AG09319 (cell line): ENCODE data around the gene DLX5.

Source experiments
- DNase-seq: peaks from one replicate; pipeline ENCODE4 v3.0.0-alpha.2; 2010; ENCODE audit warnings: low read depth; ENCODE audit errors: extremely low read depth
- TF ChIP-seq, protein P1 (sequence below): IDR thresholded peaks from 2 replicates; pipeline ENCODE4 v1.5.1; 2011; ENCODE audit warnings: low read depth, mild to moderate bottlenecking, inconsistent platforms, low read length, moderate library complexity

The DLX5 gene

DNA sequence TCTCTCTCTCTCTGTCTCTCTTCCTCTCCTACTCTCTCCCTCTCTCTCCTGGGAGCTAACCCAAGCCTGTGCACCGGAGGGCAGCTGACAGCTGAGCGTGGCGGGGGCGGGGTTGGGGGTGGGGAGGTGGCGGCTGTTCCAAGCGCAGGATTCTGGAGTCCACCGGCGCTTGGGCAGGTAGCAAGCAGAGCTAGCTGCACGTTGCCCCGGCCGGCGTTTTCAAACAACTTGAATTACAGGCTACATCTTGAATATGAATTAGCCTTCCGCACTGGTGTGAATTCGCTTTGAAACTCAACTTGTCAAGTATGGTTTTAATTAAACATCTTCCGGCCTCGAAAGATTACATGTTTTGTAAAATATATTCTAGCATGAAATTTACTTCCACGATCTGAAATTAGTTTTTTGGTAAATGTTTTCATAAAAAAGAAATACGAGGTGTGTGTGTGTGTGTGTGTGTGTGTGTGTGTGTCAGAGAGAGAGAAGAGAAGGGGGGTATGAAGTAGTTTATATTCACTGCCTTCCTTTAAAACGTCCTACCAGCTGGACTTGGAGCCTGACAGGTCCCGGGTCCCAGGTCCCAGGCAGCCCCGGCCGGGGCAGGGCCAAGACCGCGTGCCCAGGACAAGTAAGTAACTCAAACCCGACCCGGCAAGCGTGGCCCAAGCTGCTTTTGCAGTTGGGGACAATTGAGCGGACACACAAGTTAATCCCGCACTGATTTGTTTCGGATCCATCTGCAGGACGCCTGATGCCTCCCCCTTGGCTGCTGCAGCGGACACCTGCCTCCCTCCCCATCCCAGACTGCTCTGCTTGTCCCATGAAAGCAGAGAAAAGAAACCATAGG is 28.3 kb downstream of the DLX5 start:
- no peak for DNase-seq
- TF ChIP-seq, protein P1, sequence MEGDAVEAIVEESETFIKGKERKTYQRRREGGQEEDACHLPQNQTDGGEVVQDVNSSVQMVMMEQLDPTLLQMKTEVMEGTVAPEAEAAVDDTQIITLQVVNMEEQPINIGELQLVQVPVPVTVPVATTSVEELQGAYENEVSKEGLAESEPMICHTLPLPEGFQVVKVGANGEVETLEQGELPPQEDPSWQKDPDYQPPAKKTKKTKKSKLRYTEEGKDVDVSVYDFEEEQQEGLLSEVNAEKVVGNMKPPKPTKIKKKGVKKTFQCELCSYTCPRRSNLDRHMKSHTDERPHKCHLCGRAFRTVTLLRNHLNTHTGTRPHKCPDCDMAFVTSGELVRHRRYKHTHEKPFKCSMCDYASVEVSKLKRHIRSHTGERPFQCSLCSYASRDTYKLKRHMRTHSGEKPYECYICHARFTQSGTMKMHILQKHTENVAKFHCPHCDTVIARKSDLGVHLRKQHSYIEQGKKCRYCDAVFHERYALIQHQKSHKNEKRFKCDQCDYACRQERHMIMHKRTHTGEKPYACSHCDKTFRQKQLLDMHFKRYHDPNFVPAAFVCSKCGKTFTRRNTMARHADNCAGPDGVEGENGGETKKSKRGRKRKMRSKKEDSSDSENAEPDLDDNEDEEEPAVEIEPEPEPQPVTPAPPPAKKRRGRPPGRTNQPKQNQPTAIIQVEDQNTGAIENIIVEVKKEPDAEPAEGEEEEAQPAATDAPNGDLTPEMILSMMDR: no peak

DNA sequence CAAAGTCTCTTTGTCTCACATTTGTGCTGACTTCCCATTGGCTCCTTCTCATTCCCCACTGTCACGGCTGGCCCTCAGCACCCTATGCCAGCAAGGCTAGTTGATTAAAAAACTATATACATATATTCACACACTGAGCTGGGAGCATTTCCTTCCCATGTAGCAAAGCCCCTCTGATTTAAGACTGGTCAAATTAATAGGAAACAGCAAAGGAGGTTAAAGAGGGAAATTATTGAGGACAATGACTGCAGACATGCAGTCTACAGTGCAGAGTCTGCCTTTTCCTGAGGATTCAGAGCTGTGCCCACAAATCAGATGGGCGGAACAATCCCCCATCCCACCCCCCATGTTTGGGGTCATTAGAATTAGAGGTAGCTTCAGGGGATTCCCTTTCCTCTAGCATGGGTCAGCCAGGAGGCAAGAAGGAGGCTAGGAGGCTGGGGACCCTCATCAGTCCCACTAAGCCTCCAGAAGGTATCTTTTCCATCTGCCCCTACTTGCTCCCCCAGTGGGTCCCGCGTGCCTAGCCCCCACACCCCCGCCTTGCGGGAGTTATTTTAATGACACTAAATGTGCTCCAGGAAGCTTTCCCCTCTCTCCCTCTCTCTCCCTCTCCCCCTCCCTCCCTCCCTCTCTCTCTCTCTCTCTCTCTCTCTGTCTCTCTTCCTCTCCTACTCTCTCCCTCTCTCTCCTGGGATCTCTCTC is 29.1 kb downstream of the DLX5 start:
- no peak for DNase-seq

DNA sequence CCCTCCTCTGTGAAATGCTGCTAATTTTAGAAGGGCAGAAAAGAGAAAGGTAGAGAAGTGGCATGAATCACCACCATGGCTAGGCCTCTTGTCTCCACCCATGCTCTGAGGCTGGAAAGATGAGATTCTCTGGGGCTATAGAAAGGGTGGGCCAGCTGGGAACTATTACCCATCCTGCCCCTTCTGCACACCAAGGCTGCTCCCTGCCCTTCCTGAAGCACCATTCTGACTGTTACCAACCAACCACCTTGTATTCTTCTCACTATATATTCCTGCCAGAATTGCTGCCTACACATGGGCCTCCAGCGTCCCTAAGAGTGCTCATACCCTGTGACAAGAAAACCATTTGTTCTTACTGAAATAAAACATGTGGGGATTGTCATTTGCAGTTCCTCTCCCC is 30.7 kb downstream of the DLX5 start:
- DNase-seq: no peak
- TF ChIP-seq, protein P1: no peak

More for the DNA sequence above, 29.1 kb downstream of the DLX5 start:
- TF ChIP-seq, protein P1: no peak

DNA sequence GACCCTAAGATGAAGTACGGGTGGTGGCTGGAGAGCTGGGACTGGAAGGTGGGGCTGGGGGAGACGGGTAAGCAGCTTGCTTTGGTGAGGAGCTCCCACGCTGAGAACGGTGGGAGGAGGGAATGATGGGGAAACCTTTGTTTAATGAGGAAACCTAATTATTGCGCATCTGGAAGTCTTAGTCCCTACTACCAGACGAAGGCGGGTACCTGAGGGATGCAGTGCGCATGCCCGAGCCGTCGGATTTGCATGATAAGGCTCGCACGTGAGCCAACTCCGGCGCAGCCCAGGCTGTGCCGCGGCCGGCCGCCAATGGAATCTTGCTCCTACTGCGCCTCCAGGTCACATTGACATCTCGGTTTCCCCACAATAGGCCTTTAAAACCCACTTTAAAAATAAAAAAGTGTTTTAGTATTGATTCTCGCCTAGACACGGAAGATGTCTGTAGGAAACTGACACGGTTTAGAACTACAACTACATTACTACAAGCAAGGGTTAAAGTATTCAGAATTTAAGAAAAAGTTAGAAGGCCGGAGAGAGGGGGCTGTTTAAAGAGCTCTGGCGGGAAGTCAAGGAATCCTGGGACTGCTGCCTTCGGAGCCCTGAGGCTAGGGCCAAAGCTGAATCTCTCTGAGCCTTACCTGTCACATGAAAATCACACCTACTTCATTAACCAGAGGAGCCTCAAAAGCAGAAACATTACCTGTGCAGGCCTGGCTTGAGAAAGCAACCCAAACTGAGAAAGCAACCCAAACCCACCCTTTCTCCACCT is 31.4 kb downstream of the DLX5 start:
- TF ChIP-seq, protein P1: no peak
- no peak for DNase-seq

DNA sequence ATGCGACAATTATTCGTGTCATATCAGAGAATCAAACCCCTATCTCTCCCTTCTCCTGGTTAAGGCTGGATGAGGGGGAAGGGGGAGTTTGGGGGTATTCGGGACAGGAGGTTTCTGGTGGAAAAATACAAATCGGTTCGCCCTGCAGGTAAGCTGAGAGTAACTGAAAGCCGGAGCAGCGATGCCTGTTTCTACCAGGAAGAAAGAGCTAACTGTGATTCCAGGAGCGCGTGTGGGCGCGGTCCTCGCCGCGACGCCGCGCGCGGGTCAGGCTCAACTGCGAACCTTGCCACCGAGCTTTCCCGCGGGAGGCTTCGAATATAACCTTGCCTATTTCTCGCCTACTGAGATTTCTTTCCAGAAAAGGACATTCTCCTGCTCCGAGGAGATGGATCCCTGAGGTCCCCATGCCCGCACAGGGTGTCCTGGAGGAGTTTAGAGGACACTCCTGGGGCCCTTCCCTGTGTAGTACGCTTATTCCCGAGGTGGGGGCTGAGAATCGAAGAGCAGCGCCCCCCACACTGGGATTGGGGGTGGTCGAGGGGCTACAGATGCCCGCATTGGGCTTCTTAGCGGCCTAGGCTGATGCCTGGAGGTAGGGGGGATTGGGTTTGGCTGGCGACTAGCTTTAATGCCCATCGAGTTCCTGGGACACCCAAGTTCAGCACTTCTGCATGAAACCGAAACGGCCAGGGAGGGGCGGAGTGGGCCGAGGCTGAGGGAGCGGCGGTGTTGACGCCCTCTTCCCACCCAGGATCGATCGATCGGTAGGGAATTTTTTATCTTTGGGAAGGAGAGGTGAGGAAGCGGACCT is 32.2 kb downstream of the DLX5 start:
- DNase-seq: no peak
- TF ChIP-seq, protein P1: no peak

DNA sequence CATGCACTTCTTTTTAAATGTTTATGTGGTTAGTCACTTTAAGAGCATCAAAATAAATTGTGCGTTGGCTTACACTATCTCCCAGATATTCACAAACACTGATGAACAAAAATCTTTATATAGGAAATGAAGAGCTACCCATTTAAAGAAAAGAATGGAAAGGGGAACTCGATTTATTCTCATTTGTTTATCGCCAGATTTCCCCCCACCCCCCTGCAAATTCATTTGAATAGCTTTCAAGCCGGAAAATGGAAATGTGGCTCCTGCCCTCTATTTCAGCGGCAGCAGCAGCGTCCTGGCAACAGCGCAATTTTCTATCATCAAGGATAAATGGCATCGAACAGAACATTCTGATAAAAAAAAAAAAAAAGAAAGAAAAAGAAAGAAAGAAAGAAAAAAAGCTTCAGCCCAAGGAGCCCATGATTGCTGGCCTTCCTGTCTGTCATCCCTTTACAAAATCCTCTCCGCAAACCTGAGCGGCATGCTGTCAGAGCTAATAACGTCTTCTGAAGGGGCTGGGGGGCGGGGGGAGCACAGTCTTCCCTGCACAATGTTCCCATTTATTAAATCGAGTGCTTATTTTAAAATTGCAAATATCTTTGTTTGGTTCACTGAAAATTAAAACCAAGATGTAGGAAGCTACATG is 33.0 kb downstream of the DLX5 start:
- DNase-seq: no peak
- TF ChIP-seq, protein P1: no peak
